Ramos (cell line): ENCODE data around the gene DSCAML1.

Experiments
- in situ Hi-C: fragments of 300-500 bp; cut with MboI; formaldehyde crosslinking; loops from one replicate; pipeline ENCODE4 v1.14.3; 2022; ENCODE audit warnings: low sequenced_read_pairs; ENCODE audit not compliant: unreplicated experiment

DSCAML1 gene

DNA sequence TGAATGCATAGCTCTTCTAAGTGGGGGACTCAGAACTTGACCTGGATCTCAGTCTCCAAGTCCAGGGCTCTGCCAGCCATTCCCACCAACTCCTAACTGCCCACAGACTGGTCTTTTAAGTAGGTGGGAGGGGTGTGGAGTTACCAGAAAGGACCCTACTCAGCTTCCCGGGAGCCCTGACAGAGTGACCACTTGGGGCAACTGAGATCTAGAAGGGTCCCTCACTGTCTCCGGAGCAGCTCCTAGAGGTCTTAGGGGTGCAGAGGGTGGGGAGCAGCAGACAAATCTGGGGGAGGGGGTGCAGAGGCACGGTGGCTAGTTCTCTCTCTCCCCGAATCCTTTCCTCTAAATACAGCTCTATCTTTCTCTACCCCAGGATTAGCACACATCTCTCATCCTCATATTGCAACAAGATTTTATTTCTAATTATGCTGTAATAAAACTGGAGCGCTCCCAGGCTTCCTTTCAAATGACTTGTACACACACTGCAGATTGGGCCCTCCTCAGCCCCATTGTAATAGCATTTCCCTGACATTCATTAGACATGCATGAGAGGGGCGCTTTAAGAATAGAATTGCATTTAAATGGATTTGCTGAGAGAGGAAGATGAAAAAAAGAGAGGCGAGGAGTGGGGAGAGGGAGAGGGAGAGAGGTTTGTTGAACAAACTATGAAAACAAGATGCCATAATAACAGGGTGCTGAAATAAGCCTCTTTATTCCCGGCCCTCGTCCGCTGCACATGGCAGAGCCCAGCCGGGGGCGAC is 250.4 kb downstream of the DSCAML1 start:
- in situ Hi-C loops: no loop called here

DNA sequence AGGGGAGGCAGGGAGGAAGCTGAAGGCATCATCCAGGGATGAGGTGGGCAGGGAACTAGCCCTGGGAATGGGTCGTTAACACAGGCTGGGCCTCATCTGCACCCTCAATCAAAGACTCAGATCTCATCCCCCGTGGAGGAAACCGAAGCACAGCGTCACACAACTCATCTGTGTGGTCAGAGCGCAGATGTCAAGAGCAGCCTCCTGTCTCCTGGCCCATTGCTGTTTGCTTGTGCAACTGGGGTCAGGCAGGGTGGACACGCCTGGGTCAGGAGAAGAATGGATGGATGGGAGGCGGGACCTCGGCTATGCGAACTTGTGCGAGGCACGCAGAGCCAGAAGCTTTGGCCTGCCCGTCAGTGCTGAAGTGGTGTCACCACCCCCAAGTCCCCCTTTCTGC is 251.3 kb downstream of the DSCAML1 start:
- in situ Hi-C loops: no loop called here

DNA sequence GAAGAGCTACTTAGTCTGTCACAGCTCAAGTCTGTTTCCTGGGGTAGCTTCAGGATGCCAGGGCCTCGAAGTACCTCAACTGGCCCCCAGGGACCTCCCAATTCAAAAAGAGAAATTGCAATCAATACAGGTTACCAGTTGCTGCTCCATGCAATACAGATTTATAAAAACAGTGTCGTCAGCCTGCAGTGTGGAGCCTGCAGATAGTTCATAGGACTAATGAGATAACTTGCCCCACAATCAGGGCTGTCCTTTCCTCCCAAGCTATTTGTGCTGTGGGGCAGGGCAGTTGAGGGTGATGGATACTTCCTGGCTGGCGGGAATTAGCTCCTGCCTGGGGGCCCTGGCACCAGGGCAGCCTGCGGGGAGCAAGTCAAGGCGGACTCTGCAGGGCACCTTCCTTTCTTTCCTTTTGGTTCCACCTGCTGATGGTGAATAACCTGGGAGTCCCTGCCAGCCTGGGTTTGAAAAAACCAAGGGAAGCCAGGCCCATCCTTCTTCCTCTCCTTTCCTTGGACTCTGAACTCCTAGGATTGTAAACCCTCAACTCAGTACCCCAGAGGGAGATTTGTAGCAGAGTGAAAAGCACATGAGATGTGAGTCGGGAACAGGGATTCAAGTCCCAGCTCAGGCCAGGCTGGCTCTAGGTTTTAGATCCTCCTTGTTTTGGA is 252.8 kb downstream of the DSCAML1 start:
- in situ Hi-C loops: no loop called here

DNA sequence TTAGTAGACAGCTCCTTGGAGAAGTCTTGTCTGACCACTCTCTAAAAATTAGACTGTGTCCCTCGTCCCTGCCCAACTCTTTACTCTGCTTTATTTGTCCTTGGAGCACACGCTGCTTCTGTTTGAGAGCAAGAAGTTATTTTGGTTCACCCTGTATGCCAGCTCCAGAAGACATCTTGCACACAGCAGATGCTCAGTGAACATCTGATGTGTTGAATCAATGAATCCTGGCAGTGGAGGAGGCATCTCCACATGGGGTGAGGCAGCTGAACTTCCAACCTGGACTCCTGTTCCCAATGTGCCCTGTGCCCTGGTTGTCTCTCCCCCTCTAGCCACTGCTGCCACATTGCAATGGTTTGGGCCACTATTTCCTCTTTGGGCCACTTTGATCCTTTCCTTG is 255.8 kb downstream of the DSCAML1 start:
- in situ Hi-C loops: no loop called here

DNA sequence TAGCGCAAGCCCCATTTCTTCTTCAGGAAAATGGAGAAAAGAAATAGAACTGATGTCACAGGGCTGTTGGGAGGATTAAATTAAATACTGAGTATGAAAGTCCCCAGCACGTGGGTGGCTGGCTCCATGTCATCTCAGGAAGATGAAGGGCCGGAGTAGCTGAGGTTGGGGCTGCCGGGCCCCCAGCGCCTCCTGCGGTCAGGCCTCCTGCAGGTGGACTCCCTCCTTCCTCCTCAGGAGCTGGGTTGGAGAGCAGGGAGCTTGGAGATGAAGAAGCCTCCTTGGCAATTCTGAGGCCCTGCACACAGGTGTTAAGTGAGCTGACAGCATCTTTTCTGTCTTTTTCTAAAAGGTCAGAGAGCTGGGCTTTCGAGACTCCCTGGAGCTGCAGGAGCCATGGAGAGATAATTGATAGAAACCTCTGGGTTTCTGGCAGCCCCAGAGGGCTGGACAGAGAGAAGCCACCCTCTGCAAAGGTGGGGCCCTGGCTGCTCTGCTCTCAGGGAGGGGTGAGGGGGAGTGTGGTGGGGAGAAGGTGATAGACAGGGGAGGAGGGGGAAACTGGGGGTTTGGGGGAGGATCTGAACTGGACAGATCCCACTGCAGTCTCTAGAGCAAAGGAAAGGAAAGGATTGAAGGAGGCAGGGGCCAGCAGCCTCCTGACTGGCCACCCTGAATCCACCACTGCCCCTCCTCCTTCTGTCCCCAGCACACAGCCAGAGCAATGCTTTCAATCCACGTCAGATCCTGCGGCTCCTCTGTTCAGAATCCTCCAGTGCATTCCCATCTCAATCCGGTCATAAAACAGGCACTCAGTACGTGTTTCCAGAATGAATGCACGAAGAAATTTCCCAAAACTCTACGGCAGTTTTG is 258.5 kb downstream of the DSCAML1 start:
- in situ Hi-C loops: no loop called here

DNA sequence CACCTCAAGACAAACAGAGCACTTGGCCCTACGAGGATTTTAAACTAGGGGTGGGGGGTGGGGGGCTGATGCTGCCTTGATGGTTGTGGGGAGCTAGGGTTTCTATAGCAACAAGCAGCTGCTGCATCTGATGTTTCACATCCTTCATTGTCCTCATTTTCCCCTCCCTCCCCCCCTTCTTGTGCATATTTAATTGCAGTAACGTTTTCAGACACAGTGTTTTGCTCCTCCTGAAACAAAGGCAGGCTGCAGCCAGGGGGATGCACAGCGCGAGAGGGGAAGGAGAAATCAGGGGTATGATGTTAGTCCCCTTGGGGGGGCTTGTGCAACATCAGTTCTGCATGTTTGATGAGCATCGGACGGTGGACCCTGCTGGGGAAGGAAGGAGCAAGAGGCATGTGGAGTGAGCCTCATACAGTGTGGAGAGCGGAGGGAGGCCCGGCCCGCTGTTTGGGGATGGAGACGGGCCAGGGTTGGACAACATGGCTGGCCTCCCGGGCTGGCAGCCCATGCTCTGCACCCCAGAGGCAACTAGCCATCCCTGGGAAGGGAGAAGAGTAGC is 261.1 kb downstream of the DSCAML1 start:
- in situ Hi-C loops: no loop called here

DNA sequence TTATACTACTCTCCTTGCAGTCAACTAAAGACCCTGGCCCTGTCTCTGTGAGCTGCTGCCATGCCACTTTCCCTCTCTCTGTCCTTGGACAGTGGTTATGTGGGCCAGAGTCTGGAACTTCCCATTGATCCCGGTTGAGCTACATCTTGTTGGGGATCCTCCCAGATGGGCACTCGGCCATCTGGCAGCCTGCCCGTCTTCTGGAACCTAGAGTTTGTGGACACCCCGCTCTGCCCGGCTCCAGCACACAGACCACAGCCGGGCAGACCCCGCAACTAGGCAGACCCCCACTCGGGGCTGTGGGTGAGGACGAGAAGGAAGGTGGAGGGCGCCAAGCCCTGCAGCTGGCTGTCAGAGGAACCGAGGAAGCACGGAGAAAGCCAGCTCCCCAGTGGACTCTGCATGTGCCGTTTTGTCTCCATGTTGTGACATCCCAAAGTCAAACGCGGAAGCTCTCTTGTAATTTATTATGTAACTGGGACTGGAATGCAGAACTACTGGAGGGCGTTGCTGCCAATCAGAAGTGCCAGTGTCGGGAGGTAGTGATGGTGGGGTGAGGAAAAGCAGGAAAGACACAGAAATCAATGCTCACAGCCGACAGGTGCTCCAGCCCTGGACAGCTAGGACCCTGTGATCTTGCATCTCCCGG is 261.7 kb downstream of the DSCAML1 start:
- in situ Hi-C loops: no loop called here

DNA sequence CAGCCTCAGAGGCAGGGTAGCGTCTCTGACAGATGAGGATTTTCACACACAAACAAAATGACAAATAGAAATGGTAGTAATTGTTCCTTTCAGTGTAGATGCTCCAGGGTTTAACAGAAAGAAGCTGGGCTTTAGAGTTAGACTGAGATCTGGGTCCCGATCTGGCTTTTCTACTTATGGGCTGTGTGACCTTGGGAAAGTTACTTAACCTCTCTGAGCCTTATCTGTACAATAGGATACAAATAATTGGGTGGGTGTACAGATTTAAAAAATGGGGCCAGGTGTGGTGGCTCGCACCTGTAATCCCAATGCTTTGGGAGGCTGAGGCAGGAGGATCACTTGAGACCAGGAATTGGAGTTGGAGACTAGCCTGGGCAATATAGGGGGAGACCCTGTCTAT is 264.4 kb downstream of the DSCAML1 start:
- in situ Hi-C loops: no loop called here

DNA sequence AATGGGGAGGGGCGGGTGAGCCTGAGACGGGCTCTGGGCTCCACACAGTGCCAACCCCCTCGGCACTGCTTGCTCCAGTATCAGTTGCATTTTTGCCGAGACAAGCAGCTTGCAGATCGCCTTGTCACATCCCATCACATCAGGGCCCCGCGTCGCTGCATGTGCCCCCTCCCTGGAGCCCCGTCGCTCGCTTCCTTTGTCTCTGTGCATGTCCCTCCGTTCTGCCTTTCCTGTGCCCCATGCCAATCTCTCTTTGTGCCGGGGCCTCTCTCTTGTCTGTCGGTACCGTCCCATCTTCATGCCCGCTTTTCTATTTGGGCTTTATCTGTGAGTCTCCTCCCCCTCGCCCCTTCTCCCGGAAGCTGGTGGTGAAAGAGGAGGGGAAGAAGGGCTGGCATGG is 267.2 kb downstream of the DSCAML1 start:
- in situ Hi-C loops: no loop called here

DNA sequence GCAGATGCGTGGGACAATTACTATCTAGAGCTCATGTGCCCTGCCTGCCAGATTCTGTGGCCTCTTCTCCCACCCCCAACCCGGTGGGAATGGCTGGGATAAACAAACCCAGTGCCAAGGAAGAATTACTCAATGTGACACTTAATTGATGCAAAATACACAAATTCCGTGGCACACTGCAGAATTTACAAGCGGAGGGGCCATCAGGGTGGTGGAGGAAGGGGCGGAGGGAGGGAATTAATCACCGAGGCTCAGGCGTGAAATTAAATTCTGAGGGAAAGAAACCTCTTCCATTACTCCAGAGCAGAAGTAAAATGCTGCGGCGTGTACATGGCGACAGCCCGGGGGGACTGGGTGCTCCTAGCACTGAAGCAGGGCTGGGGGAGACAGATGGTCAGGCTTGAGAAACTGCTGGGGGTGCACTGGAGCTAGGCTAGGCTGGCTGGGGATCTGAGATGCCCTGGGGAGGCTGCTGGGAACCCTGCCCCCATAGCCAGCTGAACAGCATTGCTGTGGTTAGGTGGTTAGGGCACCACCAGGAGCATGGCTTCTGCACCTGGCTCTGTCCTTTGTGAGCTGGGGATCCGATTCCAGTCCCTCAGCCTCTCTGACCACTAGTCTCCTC is 268.8 kb downstream of the DSCAML1 start:
- in situ Hi-C loops: no loop called here

DNA sequence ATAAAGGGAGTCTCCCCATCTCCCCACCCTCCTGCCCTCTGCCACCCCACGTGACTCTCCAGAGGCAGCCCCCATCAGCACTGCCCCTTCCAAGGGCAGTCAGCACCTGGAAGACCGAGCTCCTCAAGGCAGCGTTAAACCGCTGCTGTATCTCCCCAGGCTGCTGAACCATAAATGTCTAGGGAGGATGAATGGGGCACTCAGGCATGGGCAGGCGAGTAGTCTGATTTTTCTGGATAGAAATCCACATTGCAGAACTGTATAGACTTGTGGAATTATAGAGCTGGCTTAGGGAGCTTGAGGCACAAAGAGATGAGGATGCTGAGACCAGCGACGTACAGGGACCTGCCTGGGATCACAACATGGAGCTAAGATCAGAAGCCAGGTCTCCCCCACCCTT is 269.7 kb downstream of the DSCAML1 start:
- in situ Hi-C loops: no loop called here

DNA sequence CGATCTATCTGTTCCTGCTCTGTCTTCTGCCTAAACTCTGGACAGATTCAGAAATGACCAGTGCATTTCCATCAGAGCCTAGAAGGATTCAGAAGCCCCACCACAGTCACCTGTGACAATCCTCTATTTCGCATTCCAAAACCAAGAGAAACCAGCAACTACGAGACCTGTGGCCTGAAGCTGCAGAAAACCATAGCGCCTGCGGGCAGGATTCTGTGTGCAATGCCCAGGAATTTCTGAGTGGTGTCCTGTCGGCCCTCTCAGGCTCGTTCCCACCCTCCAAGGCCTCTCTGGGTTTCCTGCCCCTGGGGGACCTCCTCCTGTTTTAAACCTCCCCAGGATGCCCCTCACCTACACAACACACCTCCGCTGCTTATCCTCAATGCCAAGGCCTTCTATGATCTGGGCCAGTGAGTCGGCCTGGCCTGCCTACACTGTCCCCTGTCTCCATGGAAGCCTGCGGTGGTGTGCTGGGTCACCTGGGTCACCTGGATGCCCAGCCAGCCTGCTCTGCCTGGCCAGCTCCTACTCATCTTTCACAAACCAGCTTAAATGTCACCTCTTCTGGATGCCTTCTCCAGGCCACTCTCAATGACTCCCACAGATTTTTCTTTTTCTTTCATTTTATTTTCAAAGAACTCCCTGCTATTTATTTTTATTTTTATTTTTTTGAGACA is 271.0 kb downstream of the DSCAML1 start:
- in situ Hi-C loops: no loop called here

DNA sequence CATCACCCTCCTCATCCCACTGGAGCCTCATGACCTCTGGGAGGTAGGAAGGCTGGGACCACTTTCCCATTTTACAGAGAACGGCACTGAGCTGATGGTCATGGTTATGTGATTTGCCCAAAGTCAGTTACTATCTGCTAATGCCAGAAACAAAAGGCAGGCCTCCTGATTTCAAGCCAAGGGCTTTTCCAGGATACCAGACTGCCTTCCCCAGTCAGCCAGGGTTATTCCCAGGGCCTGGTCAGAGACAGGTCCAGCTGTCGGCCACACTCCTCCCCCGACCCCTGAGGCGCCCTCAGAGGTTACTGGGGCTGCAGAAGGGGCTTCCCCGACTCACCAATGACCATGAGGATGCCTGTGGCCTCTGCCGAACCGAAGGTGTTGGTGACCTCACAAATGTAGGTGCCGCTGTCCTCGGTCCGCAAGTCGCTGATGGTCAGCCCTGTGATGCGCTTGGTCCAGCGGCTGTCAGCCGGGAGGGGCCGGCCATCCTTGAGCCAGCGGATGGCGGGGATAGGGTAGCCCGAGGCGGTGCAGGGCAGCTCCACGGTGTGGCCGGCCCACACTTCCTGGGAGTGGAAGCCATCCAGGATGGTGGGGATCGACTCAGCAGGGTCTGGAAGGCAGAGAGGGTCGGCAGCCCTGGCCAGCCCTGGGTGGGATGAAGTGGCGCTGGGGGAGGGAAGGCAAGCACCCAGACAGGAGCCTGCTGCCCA is 272.4 kb downstream of the DSCAML1 start:
- in situ Hi-C loops: no loop called here

DNA sequence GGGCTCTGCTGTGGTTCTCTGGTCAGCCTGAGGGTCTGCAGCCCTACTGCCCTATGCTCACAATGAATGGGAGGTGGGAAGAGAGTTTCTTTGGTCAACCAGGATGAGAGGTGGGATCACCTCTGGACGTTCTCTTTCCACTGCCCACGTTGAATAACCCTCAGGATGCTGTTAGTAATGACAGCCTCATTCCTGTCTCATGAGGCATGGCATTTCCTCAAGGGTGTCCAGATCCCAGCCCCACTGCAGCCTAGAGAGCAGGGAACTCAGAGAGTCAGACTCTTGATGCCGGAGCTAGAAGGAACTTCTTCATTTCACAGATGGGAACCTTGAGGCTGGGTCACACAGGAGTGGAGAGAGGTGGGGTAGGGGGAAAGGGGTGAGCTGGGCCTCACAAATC is 273.3 kb downstream of the DSCAML1 start:
- in situ Hi-C loops: no loop called here

DNA sequence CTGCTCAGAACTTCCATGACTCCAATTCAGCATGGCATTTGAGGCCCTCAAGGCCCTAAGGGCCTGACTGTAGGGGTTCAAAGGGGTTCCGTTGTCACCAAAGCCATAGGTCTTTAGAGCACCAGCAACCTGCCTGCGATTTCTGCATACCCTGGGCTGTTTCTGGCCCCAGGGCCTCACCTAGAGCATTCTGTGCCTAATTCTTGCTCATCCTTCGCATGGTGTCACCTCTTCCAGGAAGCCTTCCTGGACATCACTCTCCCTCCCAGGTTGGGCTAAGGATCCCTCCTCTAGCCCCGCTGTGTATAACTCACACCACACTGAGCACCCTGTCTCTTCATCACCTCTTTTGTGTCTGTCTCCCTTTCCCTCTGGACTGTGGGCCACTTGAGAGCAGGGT is 275.0 kb downstream of the DSCAML1 start:
- in situ Hi-C loops: no loop called here

DNA sequence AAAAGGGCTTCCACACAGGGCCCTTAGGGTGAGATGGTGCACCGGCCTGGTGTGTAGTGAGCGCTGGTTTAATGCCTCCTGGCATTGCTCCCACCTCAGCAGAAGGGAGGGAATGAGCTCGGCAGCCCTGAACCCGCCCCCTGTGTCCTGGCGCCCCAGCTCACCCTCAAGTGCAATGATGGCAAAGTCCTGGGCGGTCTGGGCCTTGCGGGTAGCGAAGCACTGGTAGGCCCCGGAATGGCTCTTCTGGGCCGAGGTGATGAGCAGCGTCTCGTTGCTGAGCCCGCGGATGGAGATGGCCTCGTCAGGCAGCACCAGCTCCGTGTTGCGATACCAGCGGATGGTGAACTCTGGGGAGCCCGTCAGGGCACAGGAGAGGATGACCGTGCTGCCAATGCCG is 276.1 kb downstream of the DSCAML1 start:
- in situ Hi-C loops: no loop called here

DNA sequence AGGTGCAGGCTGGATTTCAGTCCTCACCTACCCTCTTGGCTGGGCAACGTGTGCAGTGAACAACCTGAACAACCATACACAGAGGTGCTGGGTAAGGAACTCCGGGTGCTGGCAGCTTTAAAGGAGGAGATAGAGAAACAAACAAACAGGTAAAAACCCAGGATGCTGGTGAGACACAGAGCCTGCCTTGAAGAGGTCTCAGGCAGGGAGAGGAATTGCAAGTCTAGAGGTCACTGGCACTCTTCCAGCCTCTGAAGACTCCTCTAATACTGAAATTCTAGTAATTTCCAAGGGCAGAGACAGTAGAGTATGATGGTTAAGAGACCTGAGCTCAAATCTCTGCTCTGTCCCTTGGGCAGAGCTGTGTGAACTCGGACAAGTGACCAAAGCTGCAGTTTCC is 276.8 kb downstream of the DSCAML1 start:
- in situ Hi-C loops: no loop called here

DNA sequence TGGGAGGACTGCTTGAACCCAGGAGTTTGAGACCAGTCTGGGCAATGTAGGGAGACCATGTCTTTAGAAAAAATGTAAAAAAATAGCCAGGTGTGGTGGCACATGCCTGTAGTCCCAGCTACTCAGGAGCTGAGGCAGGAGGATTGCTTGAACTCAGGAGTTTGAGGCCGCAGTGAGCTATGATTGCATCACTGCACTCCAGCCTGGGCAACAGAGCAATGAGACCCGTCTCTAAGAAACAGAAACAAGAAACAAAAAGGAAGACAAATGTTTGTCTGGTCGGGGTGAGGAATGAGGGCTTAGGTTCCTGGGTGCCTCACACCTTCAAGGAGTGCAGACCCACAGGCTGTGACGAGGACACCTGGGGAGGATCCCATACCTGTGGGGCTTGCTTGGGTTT is 277.4 kb downstream of the DSCAML1 start:
- in situ Hi-C loops: no loop called here

DNA sequence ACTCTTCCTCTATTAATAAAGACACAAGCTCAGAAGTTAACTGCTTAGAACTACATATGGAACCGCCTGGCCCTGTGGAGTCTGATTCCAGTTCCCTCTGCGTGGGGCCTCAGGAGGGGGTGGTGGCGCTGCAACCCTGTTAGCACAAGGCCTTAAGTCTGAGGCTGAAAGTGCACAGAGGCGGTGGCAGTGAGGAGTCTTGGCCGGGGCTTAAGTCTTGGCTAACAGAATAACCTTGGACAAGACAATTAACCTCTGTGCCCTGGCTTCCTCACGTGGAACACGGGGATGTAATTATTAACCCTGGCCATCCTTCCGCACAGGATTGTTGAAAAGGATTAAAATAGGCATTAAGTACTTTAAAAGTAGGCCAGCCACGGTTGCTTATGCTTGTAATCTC is 277.8 kb downstream of the DSCAML1 start:
- in situ Hi-C loops: no loop called here
